ENCODE measurements around the gene EFCAB11.

GRCh38 chr14:89933002-89933401 is 21.5 kb downstream of the EFCAB11 start:
- TF ChIP-seq CTCF (conservative IDR thresholded peaks at IDR 0.05; ENCODE audit: low read depth in 2 of 2) (no peak), EZH2 (IDR thresholded peaks at IDR 0.05; ENCODE audit: low read depth, unreplicated experiment) (no peak)

All from GM23338 (cell line).